ENCODE data around the gene CSNK1D. TPM values are rescaled to one million over a fixed set of nuclear protein-coding genes. Genes with fewer than 3 reads are reported as not detected.

The CSNK1D gene
- total RNA-seq, 1 experiment from 2014 or later = 137 TPM

DNA sequence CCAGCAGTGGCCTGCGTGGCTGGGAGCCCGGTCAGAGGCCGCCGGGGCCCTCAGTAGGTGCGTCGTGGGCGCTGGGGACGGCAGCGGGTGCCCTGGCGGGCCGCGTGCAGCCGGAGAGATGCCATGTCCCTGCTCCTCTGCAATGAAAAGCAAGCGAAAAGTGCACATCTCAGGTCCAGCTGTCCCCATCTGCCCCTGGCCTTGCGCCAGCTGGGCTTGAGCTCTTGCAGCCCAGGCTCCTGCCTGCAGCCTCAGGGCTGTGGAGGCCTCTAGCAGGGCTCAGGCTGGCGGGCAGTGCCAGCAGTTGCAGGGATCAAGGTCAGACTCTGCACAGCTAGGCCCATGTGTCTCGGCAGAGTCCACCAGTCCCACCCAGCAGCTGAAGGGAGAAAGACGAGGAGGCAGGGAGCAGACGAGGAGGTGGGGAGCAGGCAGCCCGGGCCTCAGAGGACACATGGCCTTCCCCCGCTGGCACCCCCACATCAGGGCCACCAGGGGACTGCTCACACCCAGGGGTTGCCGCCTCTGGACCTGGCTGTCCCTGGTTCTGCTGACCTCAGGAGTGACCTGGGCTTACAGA, 33.5 kb downstream of the CSNK1D start:
- no peak overlapping the region for H2AFZ ChIP-seq (ENCODE audit: low read length)
- no peak overlapping the region for H4K91ac ChIP-seq (ENCODE audit: insufficient read length, low read depth, low read length)
- WGBS (ENCODE audit: extremely low coverage, insufficient read length, low lambda C conversion rate) = no CpG with 5 or more reads among the region's 22 CpGs
- no peaks in the 10 kb centered on the region for H3K79me2 ChIP-seq (ENCODE audit: insufficient read depth, low read length)
- no peak overlapping the region for H3K9ac ChIP-seq (ENCODE audit: extremely low read depth, insufficient read length, low read length)
- H3K9me3 ChIP-seq (ENCODE audit: control insufficient read depth, low read depth, low read length) = no peaks in the 10 kb centered on the region
- H3K79me1 ChIP-seq (ENCODE audit: insufficient read depth, low read depth, low read length, poor library complexity, severe bottlenecking) = no peaks in the 10 kb centered on the region
- no peak overlapping the region for H3K56ac ChIP-seq (ENCODE audit: insufficient read length, low read depth, low read length)
- peaks cover 18 to 39% (median 31%) of the 10 kb centered on the region in 3 experiments; a peak in 6 of 7 replicates for H3K36me3 Mint-ChIP-seq (ENCODE audit: insufficient read depth in 1 of 3, low read depth in 3 of 3)
- H2BK5ac ChIP-seq (ENCODE audit: insufficient read length, low read length) = no peak overlapping the region
- no peaks in the 10 kb centered on the region for H3K9me3 Mint-ChIP-seq
- no peak overlapping the region for H3K23ac ChIP-seq (ENCODE audit: insufficient read length, low read depth, low read length)
- H4K20me1 ChIP-seq (ENCODE audit: control insufficient read depth, insufficient read depth, insufficient read length) = no peaks in the 10 kb centered on the region
- peak overlapping the region in 2 of 3 experiments; percentile 44 to 86; a peak in 2 of 7 replicates for H3K27ac Mint-ChIP-seq
- H3K14ac ChIP-seq (ENCODE audit: insufficient read depth, low read length) = no peak overlapping the region
- no peak overlapping the region for H2AK5ac ChIP-seq (ENCODE audit: insufficient read length, low read length)
- H3K4me1 ChIP-seq (ENCODE audit: insufficient read depth, low read length) = no peaks in the 10 kb centered on the region
- H3K18ac ChIP-seq (ENCODE audit: insufficient read length, low read depth, low read length) = no peak overlapping the region
- no peaks in the 10 kb centered on the region for H3K27me3 ChIP-seq (ENCODE audit: insufficient read depth, low read length)
- no peak overlapping the region for H2BK15ac ChIP-seq (ENCODE audit: low read depth, low read length)
- no peak overlapping the region for H3K4ac ChIP-seq (ENCODE audit: low read depth, low read length)
- no peak overlapping the region for H4K5ac ChIP-seq (ENCODE audit: insufficient read length, low read depth, low read length)
- no peak overlapping the region for H3T11ph ChIP-seq (ENCODE audit: low read length)
- H2BK120ac ChIP-seq (ENCODE audit: low read depth, low read length, poor library complexity, severe bottlenecking) = no peak overlapping the region
- peaks cover 3% of the 10 kb centered on the region; the same call in 1 of the 2 replicates for H3K27me3 Mint-ChIP-seq (ENCODE audit: low read depth)
- peaks cover 2 to 14% of the 10 kb centered on the region in 2 experiments for H3K4me1 Mint-ChIP-seq
- no peak overlapping the region for H3K27ac ChIP-seq (ENCODE audit: insufficient read length, low read depth, low read length)
- DNase-seq = no peak
- H3K4me2 ChIP-seq (ENCODE audit: insufficient read depth, insufficient read length, low read length) = no peak overlapping the region
- no peak overlapping the region for H2BK20ac ChIP-seq (ENCODE audit: low read depth, low read length, poor library complexity, severe bottlenecking)
- peak overlapping the region in 1 of 2 experiments; percentile 17; a peak in 1 of 5 replicates for H3K4me3 Mint-ChIP-seq
- TF ChIP-seq, protein P1, sequence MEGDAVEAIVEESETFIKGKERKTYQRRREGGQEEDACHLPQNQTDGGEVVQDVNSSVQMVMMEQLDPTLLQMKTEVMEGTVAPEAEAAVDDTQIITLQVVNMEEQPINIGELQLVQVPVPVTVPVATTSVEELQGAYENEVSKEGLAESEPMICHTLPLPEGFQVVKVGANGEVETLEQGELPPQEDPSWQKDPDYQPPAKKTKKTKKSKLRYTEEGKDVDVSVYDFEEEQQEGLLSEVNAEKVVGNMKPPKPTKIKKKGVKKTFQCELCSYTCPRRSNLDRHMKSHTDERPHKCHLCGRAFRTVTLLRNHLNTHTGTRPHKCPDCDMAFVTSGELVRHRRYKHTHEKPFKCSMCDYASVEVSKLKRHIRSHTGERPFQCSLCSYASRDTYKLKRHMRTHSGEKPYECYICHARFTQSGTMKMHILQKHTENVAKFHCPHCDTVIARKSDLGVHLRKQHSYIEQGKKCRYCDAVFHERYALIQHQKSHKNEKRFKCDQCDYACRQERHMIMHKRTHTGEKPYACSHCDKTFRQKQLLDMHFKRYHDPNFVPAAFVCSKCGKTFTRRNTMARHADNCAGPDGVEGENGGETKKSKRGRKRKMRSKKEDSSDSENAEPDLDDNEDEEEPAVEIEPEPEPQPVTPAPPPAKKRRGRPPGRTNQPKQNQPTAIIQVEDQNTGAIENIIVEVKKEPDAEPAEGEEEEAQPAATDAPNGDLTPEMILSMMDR (conservative IDR thresholded peaks at IDR 0.05) = no peak
- no peak overlapping the region for H2BK12ac ChIP-seq (ENCODE audit: insufficient read length, low read depth, low read length)
- no peak overlapping the region for H4K8ac ChIP-seq (replicated peaks; ENCODE audit: insufficient read length, low read depth, low read length)
- H3K23me2 ChIP-seq (ENCODE audit: insufficient read length, low read depth, low read length, poor library complexity, severe bottlenecking) = no peaks in the 10 kb centered on the region

Data from H9 (cell line).